Fibroblast of the aortic adventitia (primary cell): Measurements from ENCODE around the gene DNMT1. TPM values are rescaled to one million over a fixed set of nuclear protein-coding genes. Genes with fewer than 3 reads are reported as not detected.
"Not testable (repeated sequence)": the region's sequence is repeated elsewhere in the genome, so short reads cannot be mapped to it uniquely, and the experiment has no call there.

Source experiments
- DNase-seq: peaks from one replicate; pipeline ENCODE4 v3.0.0-alpha.2; 2010; ENCODE audit warnings: low read depth
- H3K4me3 ChIP-seq: 2 replicates; pipeline ENCODE4 v1.5.1; 2011; ENCODE audit warnings: low read depth, mild to moderate bottlenecking, control low read depth, low read length, moderate library complexity
- total RNA-seq: library from RNA; depleted of rRNA; stranded (reverse); fragments of >200 nt; gene quantifications from 2 replicates; pipeline ENCODE4 v1.2.3, GENCODE V29; 2012; ENCODE audit warnings: low replicate concordance
- TF ChIP-seq, protein P1 (sequence below): IDR thresholded peaks from 2 replicates; pipeline ENCODE4 v1.5.1; 2011; ENCODE audit warnings: mild to moderate bottlenecking, low read length, control low read depth, inconsistent platforms; ENCODE audit not compliant: insufficient read depth

Gene DNMT1
- total RNA-seq, 1 donor, result 116 TPM

DNA sequence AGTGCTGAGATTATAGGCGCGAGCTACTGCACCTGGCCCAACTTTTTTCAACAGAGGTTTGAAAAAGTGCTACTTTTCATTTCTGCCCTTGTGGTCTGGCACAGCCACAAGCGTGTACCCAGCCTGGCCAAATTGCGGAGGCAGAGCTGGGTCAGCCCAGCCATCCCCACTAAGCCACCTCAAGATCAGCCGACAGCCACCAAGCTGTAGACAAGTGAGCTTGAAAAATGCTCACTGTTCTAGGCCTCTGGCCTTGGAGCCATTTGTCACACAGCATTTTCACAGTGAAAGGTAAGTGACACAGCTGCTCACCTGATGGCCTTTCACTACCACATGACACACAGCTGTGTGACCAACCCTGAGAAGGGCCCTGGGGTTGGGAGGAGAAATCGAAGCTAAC lies 27.3 kb downstream of the DNMT1 start:
- no peak for DNase-seq
- TF ChIP-seq, protein P1, sequence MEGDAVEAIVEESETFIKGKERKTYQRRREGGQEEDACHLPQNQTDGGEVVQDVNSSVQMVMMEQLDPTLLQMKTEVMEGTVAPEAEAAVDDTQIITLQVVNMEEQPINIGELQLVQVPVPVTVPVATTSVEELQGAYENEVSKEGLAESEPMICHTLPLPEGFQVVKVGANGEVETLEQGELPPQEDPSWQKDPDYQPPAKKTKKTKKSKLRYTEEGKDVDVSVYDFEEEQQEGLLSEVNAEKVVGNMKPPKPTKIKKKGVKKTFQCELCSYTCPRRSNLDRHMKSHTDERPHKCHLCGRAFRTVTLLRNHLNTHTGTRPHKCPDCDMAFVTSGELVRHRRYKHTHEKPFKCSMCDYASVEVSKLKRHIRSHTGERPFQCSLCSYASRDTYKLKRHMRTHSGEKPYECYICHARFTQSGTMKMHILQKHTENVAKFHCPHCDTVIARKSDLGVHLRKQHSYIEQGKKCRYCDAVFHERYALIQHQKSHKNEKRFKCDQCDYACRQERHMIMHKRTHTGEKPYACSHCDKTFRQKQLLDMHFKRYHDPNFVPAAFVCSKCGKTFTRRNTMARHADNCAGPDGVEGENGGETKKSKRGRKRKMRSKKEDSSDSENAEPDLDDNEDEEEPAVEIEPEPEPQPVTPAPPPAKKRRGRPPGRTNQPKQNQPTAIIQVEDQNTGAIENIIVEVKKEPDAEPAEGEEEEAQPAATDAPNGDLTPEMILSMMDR, result no peak
- no peak overlapping the region for H3K4me3 ChIP-seq

DNA sequence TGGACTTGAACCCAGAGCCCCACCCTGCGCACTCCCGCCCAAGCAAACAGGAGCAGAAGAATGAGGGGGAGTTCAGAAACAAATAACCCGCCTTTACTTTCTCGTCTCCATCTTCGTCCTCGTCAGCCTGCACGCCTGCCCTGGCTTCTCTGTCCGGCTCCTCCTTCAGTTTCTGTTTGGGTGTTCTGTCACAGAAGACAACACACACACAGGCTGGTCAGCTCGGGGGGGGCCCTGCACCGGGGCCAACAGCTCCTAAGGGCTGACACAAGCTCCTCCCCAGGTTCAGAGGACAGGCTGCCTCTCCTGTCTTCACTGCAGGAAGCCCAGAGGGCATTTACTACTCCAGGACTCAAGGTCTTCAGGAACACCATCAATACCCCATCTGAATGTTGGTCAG lies 28.3 kb downstream of the DNMT1 start:
- H3K4me3 ChIP-seq, DNase-seq: not testable (repeated sequence)

DNA sequence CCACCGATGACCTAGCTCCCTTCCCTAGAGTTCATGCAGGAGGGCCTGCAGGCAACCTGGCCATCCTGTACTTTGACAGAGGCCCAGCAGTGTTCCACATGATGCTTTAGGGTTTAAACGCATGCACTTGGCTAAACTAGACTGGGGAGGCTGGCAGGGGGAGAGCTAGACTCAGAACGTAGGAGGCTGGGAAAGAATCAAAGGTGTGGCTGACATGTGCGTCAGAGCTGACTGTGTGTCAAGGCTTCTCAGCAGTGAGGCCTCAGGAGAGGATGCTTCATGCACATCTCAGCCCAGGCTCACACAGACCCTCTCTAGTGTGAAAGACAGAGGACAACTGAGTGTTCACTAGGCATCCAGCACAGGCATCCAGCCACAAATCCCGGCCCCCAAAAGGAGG lies 28.7 kb downstream of the DNMT1 start:
- TF ChIP-seq, protein P1, result no peak
- no peak overlapping the region for H3K4me3 ChIP-seq
- no peak for DNase-seq

DNA sequence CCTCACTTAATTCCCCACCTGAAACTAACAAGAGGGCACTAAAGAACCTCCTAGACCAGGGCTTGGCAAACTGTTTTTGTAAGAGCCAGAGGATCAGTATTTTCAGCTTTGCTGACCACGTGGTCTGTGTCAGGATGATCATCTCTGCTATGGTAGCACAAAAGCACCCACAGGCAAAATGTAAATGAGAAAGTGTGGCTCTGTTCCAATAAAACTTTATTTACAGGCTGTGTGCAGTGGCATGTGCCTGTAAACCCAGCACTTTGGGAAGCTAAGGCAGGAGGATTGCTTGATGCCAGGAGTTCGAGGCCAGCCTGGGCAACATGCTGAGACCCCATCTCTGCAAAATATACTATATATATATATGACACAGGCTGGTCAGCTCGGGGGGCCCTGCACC lies 31.2 kb downstream of the DNMT1 start:
- DNase-seq, result no peak
- TF ChIP-seq, protein P1, result no peak
- no peak overlapping the region for H3K4me3 ChIP-seq

DNA sequence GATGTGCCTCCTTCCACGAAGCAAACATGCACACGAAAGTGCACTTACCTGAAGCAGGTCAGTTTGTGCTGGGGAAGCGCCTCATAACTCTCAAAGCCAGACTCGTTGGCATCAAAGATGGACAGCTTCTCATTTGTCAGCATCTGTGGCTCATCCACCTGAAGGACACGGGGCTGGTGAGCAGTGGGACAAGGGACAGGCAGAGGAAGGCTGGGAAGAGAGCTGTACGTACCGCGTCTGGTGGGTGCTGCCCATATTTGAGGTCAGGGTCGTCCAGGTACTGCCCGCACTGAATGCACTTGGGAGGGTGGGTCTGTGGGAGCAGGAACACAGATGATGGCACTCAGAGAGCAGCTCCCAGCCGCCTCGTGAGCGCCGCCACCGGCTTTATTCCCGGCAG lies 35.1 kb downstream of the DNMT1 start:
- no peak for DNase-seq
- no peak overlapping the region for H3K4me3 ChIP-seq
- TF ChIP-seq, protein P1, result no peak

DNA sequence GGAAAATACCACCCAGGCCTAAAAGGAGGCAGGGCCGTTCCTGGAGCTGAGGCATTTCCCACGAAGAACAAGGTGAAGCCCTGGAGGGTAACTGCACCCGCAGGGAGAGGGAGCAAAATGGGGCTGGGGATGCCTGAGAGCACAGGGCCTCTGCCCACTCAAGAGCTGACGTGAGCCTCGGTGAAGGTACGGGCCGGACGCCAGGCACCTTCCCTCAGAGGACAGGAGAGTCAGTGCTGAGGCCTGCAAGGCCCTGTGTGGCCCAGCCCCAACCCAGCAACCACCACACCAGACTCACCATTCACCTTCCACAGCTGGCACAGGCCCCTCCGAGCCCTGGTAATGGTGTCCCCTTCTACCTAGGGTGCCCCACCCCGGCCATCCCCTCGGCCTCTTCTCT lies 36.3 kb downstream of the DNMT1 start:
- H3K4me3 ChIP-seq, result no peak overlapping the region
- no peak for DNase-seq
- TF ChIP-seq, protein P1, result no peak

DNA sequence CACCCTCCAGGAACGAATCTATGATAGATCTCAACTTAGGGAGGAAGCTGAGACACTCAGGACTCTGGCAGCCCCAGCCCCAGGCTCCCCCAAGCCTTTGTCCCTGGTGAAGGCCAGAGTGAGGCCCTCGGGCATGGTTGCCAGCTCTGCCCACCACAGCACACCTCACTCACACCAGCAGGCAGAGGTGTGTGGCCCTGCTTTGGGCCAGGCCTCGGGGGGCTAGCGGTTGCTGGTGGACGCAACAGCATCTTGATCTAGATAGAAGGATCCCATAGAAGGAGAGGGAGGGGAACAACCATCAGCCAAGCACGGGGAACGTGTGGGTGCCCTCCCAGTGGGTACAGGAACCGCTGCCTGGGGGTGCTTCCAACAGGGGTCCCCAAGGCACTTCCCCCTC lies 36.7 kb downstream of the DNMT1 start:
- TF ChIP-seq, protein P1, result no peak
- H3K4me3 ChIP-seq, result no peak overlapping the region

More for the DNA sequence above, 36.7 kb downstream of the DNMT1 start:
- no peak for DNase-seq
